HEK293T (cell line): Measurements from ENCODE around the gene CLRN1.

Experiments used
- CTCF ChIA-PET: fragments of 350-600 bp; formaldehyde crosslinking; extraction: SDS; loops from one replicate; lab custom pipeline; 2021; ENCODE audit warnings: antibody characterized with exemption, inconsistent platforms; lab: Yijun Ruan, JAX
- POLR2A ChIA-PET: fragments of 350-600 bp; formaldehyde crosslinking; extraction: SDS; loops from one replicate; lab custom pipeline; 2020; ENCODE audit warnings: antibody characterized with exemption, inconsistent platforms; lab: Yijun Ruan, JAX
- DNase-seq: peaks from one replicate; pipeline ENCODE4 v3.0.0; 2012; ENCODE audit warnings: mixed read lengths; ENCODE audit errors: extremely low spot score
- ARNT ChIP-seq: fragments of 450-650 bp; IDR thresholded peaks from 2 replicates; pipeline ENCODE4 v1.6.1; 2017; ENCODE audit warnings: mild to moderate bottlenecking
- BHLHE40 ChIP-seq: fragments of 450-650 bp; IDR thresholded peaks from 2 replicates; pipeline ENCODE4 v1.6.1; 2016; ENCODE audit warnings: mild to moderate bottlenecking, moderate library complexity, borderline replicate concordance
- CTBP1 ChIP-seq: fragments of 450-650 bp; IDR thresholded peaks from 2 replicates; pipeline ENCODE4 v1.6.1; 2016; ENCODE audit warnings: borderline replicate concordance
- ELF4 ChIP-seq: fragments of 450-650 bp; IDR thresholded peaks from 2 replicates; pipeline ENCODE4 v1.6.1; 2017; ENCODE audit warnings: antibody characterized with exemption
- FOXA1 ChIP-seq: fragments of 450-650 bp; IDR thresholded peaks from 2 replicates; pipeline ENCODE4 v1.6.1; 2016; ENCODE audit warnings: mild to moderate bottlenecking
- FOXK2 ChIP-seq: fragments of 450-650 bp; IDR thresholded peaks from 2 replicates; pipeline ENCODE4 v1.6.1; 2016; ENCODE audit warnings: mild to moderate bottlenecking
- FOXM1 ChIP-seq: fragments of 450-650 bp; IDR thresholded peaks from 2 replicates; pipeline ENCODE4 v1.6.1; 2017; ENCODE audit warnings: mild to moderate bottlenecking, borderline replicate concordance
- HDGF ChIP-seq: fragments of 450-650 bp; IDR thresholded peaks from 2 replicates; pipeline ENCODE4 v1.6.1; 2017; ENCODE audit warnings: antibody characterized with exemption, borderline replicate concordance
- L3MBTL2 ChIP-seq: fragments of 450-650 bp; conservative IDR thresholded peaks from 2 replicates; pipeline ENCODE4 v1.6.1; 2016; ENCODE audit warnings: mild to moderate bottlenecking
- LEF1 ChIP-seq: fragments of 450-650 bp; IDR thresholded peaks from 2 replicates; pipeline ENCODE4 v1.6.1; 2017; ENCODE audit warnings: mild to moderate bottlenecking, borderline replicate concordance
- NFRKB ChIP-seq: fragments of 450-650 bp; IDR thresholded peaks from 2 replicates; pipeline ENCODE4 v1.6.1; 2016; ENCODE audit warnings: mild to moderate bottlenecking, moderate library complexity
- SP1 ChIP-seq: fragments of 450-650 bp; IDR thresholded peaks from 2 replicates; pipeline ENCODE4 v1.6.1; 2017
- SUZ12 ChIP-seq: fragments of 450-650 bp; IDR thresholded peaks from 2 replicates; pipeline ENCODE4 v1.6.1; 2016; ENCODE audit warnings: mild to moderate bottlenecking
- TARDBP ChIP-seq: fragments of 450-650 bp; IDR thresholded peaks from 2 replicates; pipeline ENCODE4 v1.6.1; 2016
- ZNF384 ChIP-seq: fragments of 450-650 bp; IDR thresholded peaks from 2 replicates; pipeline ENCODE4 v1.6.1; 2016
- TF ChIP-seq, protein P1 (sequence below): fragments of 450-650 bp; IDR thresholded peaks from 2 replicates; pipeline ENCODE4 v1.6.1; 2016

The CLRN1 gene

DNA sequence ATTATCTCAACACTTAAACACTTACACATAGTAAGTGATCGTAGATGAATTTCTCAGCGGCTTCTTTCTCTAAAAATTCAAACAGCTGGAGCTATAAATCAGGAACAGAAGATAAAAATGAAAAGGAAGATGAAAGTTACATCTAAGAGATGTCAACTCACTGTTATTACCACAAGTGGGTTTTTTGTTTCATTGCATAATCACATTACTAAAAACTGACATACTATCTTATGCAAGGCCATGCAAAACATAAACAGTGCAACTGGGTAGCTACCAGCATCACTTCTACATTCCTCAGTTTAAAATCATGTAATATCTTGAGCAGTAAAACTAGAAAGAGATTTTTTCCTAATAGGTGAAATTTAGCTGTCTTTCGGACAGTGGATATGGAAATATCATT is 82.2 kb downstream of the CLRN1 start:
- DNase-seq = no peak
- TF ChIP-seq FOXM1 = no peak
- no peak for TF ChIP-seq ZNF384
- TF ChIP-seq TARDBP = no peak
- TF ChIP-seq BHLHE40 = no peak
- no peak for TF ChIP-seq FOXK2
- no peak for TF ChIP-seq NFRKB
- TF ChIP-seq, protein P1, sequence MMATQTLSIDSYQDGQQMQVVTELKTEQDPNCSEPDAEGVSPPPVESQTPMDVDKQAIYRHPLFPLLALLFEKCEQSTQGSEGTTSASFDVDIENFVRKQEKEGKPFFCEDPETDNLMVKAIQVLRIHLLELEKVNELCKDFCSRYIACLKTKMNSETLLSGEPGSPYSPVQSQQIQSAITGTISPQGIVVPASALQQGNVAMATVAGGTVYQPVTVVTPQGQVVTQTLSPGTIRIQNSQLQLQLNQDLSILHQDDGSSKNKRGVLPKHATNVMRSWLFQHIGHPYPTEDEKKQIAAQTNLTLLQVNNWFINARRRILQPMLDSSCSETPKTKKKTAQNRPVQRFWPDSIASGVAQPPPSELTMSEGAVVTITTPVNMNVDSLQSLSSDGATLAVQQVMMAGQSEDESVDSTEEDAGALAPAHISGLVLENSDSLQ = no peak
- TF ChIP-seq ARNT = no peak
- TF ChIP-seq SP1 = no peak
- no peak for TF ChIP-seq L3MBTL2
- no peak for TF ChIP-seq FOXA1
- TF ChIP-seq LEF1 = no peak
- TF ChIP-seq SUZ12 = no peak
- TF ChIP-seq HDGF = no peak
- no peak for TF ChIP-seq CTBP1
- TF ChIP-seq ELF4 = no peak
- CTCF ChIA-PET = interaction anchor here (0.6 kb wide), 1 partner anchor 366 kb away, joined by 9 read pairs; no protein-coding TSS in a partner anchor
- POLR2A ChIA-PET = no interaction called here

DNA sequence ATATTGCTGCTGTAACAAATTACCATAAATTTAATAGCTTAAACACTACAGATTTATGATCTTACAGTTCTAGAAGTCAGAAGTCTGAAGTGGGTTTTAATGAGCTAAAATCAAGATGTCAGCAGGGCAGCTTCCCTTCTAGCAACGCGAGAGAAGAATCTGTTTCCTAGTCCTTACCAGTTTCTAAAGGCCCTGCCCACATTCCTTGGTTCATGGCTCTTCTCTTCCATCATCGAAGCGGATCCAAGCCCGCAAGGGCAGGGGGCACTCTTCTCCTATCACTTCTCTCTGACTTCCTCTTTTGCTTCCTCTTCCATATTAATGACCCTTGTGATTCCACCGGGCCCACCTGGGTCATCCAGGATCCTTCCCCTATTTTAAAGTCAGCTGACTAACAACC is 83.4 kb downstream of the CLRN1 start:
- CTCF ChIA-PET = interaction anchor here (0.8 kb wide), 1 partner anchor 29 kb away, joined by 3 read pairs; no protein-coding TSS in a partner anchor
- TF ChIP-seq HDGF (no peak), FOXA1 (no peak), BHLHE40 (no peak)
- TF ChIP-seq, protein P1 = peak; percentile 63
- POLR2A ChIA-PET = no interaction called here

DNA sequence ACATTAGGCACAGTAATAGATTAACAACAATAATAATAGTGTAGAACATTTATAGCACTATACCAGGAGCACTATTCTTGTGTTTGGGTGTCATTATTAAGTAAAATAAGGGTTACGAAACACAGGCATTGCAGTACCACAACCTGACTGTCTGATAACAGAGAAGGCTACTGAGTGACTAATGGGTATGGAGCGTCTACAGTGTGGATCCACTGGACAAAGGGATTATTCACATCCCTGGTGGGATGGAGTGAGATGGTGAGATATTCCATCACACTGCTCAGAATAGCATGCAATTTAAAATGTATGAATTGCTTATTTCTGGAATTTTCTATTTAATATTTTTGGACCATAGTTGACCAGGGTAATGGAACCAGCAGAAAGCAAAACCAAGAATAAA is 85.5 kb downstream of the CLRN1 start:
- CTCF ChIA-PET = no interaction called here
- no peak for TF ChIP-seq TARDBP
- TF ChIP-seq ARNT = no peak
- no peak for TF ChIP-seq L3MBTL2
- TF ChIP-seq, protein P1 = no peak
- no peak for TF ChIP-seq FOXA1
- TF ChIP-seq LEF1 = no peak
- TF ChIP-seq FOXM1 = no peak
- TF ChIP-seq SP1 = no peak
- no peak for TF ChIP-seq ZNF384
- no peak for TF ChIP-seq NFRKB
- no peak for TF ChIP-seq HDGF
- TF ChIP-seq SUZ12 = no peak
- no peak for TF ChIP-seq ELF4
- no peak for TF ChIP-seq FOXK2
- no peak for TF ChIP-seq BHLHE40
- TF ChIP-seq CTBP1 = no peak
- POLR2A ChIA-PET = no interaction called here
- no peak for DNase-seq

More for the DNA sequence above, 83.4 kb downstream of the CLRN1 start:
- DNase-seq = no peak

DNA sequence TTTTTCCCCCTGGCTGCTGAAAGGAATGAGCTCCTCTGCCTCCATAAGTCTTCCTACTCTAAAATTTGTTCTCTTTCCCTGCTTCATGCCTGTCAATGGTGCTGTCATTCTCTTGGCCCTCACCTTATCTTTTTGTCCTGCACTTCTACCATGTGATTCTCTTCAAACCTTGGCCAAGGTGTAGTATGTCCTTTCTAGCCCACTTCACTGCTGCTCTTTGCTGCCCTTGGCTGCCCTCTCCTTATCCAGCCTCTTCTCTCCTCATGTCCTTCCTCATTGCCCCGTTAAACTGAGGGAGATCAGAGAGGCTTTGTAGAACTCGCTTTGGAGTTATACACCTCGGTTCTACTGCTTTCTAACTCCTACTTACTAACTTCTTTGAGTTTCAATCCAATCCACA is 87.0 kb downstream of the CLRN1 start:
- TF ChIP-seq FOXK2 (no peak), LEF1 (no peak), FOXA1 (no peak), BHLHE40 (no peak), SP1 (no peak), FOXM1 (no peak)
- TF ChIP-seq, protein P1 = no peak
- ChIA-PET CTCF (no interaction called here), POLR2A (no interaction called here)
- no peak for DNase-seq

DNA sequence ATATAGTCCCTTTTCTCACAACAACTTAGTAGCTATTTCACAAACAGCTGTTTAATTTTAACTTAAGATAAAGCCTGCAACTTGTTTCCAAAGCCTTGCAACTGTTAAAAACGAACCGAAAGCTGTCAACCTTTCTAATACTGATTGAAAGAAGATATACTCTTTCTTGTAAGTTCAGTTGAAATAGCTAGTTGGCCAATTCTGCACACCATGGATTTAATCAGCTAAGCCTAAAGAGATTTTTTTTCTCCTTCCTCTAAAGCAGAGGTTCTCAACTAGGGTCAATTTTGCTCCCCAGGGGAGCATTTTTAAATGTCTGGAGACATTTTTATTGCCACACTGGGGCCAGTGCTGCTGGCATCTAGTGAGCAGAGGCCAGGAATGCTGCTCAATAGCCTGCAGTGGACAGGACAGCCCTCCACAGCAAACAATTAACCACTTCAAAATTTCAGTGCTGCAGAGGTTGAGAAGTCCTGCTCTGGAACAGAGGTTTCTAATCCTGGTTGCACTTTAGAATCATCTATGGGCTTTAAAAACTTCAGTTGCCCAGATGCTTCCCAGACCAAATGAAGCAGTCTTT is 93.4 kb downstream of the CLRN1 start:
- POLR2A ChIA-PET = no interaction called here
- DNase-seq = no peak

More for the DNA sequence above, 93.4 kb downstream of the CLRN1 start:
- TF ChIP-seq SP1 (no peak), LEF1 (no peak), ELF4 (no peak)
- TF ChIP-seq, protein P1 = 0 out of 2 replicates have a peak, but pooled peaks have one; percentile 20
- CTCF ChIA-PET = interaction anchor here (1.2 kb wide), 1 partner anchor 16 kb away, joined by 3 read pairs; no protein-coding TSS in a partner anchor
